Stimulated activated naive CD8-positive, alpha-beta T cell treated with anti-CD3 and anti-CD28 coated beads, Interleukin-15, Interleukin-2, amounts not matched to agents 100 U/mL and 50 U/mL, for 24 hours (primary cell): ENCODE results near the gene TMA7.
"Not testable (repeated sequence)": the region's sequence is repeated elsewhere in the genome, so short reads cannot be mapped to it uniquely, and the experiment has no call there.

Source experiments
- ATAC-seq: fragments of 150-1000 bp; cut with Tn5 transposase; one replicate; pipeline ENCODE4 v1.10.0; 2021
- DNase-seq: peaks from one replicate; pipeline ENCODE4 v3.0.0; 2021

TMA7 gene

GRCh38 chr3:48439820-48440589 lies at the start of gene TMA7, which contains the start of gene CCDC51:
Gene TMA7, plus strand, starts transcription at chr3:48440257. Its CDS starts 40 bp downstream, at chr3:48440297.
Gene CCDC51, minus strand, starts transcription at chr3:48440119. Its CDS starts 4,991 bp downstream, at chr3:48435128.
- ATAC-seq = peak; percentile 99

GRCh38 chr3:48394391-48394790 lies 45.7 kb upstream of the TMA7 start:
- ATAC-seq = peak; percentile 65
- no peak for DNase-seq

More at GRCh38 chr3:48439820-48440589, at the start of gene TMA7, which contains the start of gene CCDC51:
- peak; percentile 98 for DNase-seq

DNA sequence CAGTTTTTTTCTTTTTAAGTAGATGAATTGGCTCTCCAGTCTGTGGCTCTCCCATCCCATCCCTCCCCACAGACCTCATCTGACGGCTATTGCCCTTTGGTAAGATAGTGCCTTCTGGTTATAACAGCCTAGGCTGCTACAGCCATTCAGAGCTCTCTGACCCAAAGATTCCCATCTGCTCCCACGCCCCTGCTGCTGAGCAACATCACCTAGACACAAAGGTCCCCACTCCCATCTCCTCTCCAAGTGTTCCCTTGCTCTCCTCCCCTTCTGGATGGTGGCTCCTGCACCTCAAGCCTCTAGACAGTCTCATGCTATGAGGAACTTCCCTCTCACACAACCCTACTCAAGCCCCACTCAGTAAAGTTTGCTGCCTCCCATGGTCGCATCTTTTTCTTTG lies 44.3 kb upstream of the TMA7 start:
- DNase-seq (no peak), ATAC-seq (no peak)

DNA sequence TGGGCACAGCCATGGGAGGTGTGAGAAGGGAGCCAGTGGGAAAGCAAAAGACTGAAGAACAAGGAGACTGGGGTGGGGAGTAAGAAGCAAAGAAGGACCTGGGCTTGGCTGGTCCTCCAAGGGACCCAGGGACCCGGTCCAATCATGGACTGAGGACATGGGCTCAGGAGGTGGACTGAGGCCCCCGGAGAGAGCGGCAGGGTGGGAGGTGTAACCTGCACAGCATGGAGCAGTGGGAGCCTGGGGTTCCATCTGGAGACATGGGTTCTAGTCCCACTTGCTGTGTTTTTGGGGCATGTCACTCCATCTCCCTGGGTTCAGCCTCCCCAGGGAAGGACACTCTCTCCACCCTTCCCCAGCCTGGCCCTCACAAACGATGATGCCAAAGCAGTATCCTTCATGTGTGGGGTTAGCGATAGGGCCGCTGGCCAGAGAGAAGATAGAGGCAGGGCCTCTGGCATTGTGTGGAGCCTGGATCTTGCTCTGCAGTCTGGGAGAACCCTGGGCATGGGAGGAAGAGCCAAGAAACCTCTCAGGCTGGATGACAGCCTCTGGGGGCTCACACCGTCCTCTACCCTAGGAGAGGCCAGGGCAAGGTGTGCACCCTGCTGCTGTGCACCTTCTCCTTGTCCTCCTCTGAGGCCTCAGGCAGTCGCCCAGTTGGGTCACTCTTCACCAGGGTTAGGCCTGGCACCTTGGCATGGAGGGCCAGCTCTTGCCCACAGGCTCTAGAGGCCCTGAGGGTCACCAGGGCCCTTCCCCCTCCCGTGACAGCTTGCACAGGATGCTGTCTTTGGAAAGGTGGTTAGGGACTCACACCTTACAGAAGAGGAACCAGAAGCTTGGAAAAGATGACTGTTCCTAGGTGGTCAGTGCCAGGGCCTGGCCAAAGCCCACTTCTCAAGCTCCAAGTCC lies 42.0 kb upstream of the TMA7 start:
- no peak for ATAC-seq
- DNase-seq = no peak

- ATAC-seq (no peak), DNase-seq (no peak)
Observed at GRCh38 chr3:48398701-48399386, 41.2 kb upstream of the TMA7 start.

DNA sequence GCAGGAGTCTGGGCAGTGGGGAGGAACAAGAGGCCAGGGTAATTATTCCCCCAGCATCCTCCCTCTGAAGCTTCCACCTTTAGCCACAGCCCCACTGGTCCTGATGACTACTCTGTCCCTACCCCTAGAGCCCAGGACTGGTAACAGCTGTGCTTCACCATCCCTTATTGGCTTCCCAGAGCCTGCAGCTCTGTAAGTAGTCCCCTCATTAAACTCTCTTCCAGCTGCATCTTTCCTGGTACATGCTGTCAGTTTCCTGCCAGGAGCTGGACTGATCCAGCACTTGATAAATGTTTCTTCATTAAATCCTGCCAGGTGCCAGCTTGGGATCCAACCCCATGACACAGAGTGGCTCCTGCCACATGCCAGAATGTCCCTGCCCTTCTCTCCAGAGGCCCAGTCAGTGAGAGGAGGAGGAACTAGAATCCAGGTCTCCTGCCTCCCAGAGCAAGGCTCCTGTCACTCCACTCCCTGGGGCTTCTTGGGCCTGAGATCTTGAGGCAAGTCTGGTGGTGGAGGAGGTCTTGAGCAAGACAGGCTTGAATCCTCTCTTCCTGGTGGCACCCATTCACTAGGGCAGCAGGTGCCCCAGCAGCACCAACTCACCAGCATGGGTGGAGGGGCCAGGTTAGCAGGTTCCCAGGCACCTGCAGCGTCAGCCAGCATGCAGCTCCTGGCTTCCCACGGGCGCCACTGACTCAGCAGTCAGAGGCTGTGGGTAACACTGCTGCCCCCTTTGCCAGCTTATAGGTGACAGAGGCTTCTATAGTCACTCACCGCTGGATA lies 40.5 kb upstream of the TMA7 start:
- ATAC-seq = no peak
- no peak for DNase-seq

- DNase-seq (peak; percentile 50), ATAC-seq (no peak)
Observed at GRCh38 chr3:48400824-48401433, 39.1 kb upstream of the TMA7 start.

GRCh38 chr3:48401434-48401901 lies 38.6 kb upstream of the TMA7 start:
- DNase-seq, ATAC-seq: not testable (repeated sequence)

GRCh38 chr3:48402281-48402732 lies 37.8 kb upstream of the TMA7 start:
- ATAC-seq (no peak), DNase-seq (no peak)

GRCh38 chr3:48402907-48403306 lies 37.1 kb upstream of the TMA7 start:
- no peak for DNase-seq
- no peak for ATAC-seq

GRCh38 chr3:48403533-48404439 lies 36.3 kb upstream of the TMA7 start:
- DNase-seq = no peak
- no peak for ATAC-seq

DNA sequence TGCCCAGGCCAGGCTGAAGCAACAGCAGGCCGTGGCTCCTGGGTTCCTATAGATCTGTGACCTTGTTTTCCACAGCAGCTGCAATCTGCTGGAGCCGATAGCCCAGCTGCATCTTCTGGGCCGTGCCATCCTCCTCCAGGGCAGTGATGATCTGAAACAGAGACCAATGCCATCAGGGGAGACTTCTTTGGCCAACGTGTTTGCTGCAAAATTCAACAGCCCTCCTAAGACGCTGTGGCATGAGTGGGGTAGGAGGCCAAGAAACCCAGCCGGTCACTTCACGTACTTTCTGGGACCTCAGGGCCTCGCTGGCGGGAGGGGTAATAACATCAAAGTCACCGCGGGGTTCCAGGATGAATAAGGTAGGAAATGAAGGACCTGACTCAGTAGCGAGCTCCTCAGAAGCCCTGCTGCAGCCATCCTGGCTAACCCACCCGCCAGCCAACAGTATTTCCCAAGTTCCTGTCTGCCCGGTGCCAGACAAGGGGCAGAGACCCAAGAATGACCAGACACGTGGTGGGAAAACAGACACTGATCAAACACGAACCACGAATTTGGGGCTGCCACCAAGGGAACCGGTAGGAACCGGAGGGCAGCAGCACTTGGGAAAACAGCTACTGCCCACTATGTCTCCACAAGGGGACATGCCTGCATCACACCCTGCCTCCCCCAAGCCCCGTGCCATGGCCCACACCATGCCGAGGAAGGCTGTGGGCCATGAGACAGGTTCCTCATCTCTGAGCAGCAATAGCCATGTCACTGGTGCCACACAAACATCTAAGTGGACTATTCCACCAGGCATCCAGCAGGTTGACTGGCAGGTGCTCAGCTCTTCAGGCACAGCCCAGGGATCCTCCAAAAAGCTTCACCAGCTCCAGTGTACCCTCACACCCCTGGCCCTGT lies 35.4 kb upstream of the TMA7 start:
- DNase-seq = no peak
- ATAC-seq = no peak

GRCh38 chr3:48405343-48405881 lies 34.6 kb upstream of the TMA7 start:
- peak; percentile 2 for DNase-seq
- no peak for ATAC-seq

GRCh38 chr3:48405971-48406370 lies 34.1 kb upstream of the TMA7 start:
- DNase-seq (no peak), ATAC-seq (no peak)

- DNase-seq (peak; percentile 1), ATAC-seq (no peak)
Observed at GRCh38 chr3:48406443-48407431, 33.3 kb upstream of the TMA7 start.

GRCh38 chr3:48407542-48408099 lies 32.4 kb upstream of the TMA7 start:
- no peak for ATAC-seq
- no peak for DNase-seq

GRCh38 chr3:48408823-48409281 lies 31.2 kb upstream of the TMA7 start:
- DNase-seq (peak; percentile 8), ATAC-seq (no peak)
